Neural progenitor cell (in vitro differentiated cells): ENCODE measurements around the gene ARL6. TPM values are rescaled to one million over a fixed set of nuclear protein-coding genes. Genes with fewer than 3 reads are reported as not detected.

Experiments used
- DNase-seq: peaks from one replicate; pipeline ENCODE4 v3.0.0-alpha.2; 2016; ENCODE audit warnings: low spot score
- H2AFZ ChIP-seq: fragments of 200-600 bp; sonication (generic); replicated peaks from 2 replicates; pipeline ENCODE4 v1.6.1; 2016; ENCODE audit warnings: antibody characterized with exemption
- H3F3A ChIP-seq: fragments of 200-600 bp; sonication (generic); 2 replicates; pipeline ENCODE4 v1.6.1; 2016; ENCODE audit warnings: antibody characterized with exemption, low read depth
- H3K27ac ChIP-seq: fragments of 200-600 bp; sonication (generic); 2 replicates; pipeline ENCODE4 v1.5.1; 2016; ENCODE audit warnings: mild to moderate bottlenecking
- H3K27me3 ChIP-seq: fragments of 200-600 bp; sonication (generic); 2 replicates; pipeline ENCODE4 v1.6.1; 2016; ENCODE audit warnings: mild to moderate bottlenecking, moderate library complexity
- H3K36me3 ChIP-seq: fragments of 200-600 bp; sonication (generic); 2 replicates; pipeline ENCODE4 v1.5.1; 2016
- H3K4me1 ChIP-seq: fragments of 200-600 bp; sonication (generic); 2 replicates; pipeline ENCODE4 v1.6.1; 2016; ENCODE audit warnings: mixed run types
- H3K4me2 ChIP-seq: fragments of 200-600 bp; sonication (generic); 2 replicates; pipeline ENCODE4 v1.6.1; 2016
- H3K4me3 ChIP-seq: fragments of 200-600 bp; sonication (generic); 2 replicates; pipeline ENCODE4 v1.5.1; 2016
- H3K79me2 ChIP-seq: fragments of 200-600 bp; sonication (generic); 2 replicates; pipeline ENCODE4 v1.6.1; 2016; ENCODE audit warnings: low read depth
- H3K9ac ChIP-seq: fragments of 200-600 bp; sonication (generic); 2 replicates; pipeline ENCODE4 v1.6.1; 2016
- H3K9me3 ChIP-seq: fragments of 200-600 bp; sonication (generic); 2 replicates; pipeline ENCODE4 v1.5.1; 2016; ENCODE audit warnings: low read depth
- H4K20me1 ChIP-seq: fragments of 200-600 bp; sonication (generic); 2 replicates; pipeline ENCODE4 v1.6.1; 2016; ENCODE audit warnings: low read depth
- H3K27ac Mint-ChIP-seq: 3 replicates; pipeline ENCODE4 v1.8.0; 2021; ENCODE audit warnings: mixed read lengths
- H3K27me3 Mint-ChIP-seq: 2 replicates; pipeline ENCODE4 v1.8.0; 2022; ENCODE audit warnings: low read depth, mild to moderate bottlenecking, inconsistent platforms, moderate library complexity, mixed read lengths; ENCODE audit not compliant: insufficient read depth
- H3K36me3 Mint-ChIP-seq: 3 replicates; pipeline ENCODE4 v1.8.0; 2021; ENCODE audit warnings: mixed read lengths
- H3K4me1 Mint-ChIP-seq: 3 replicates; pipeline ENCODE4 v1.8.0; 2021; ENCODE audit warnings: mixed read lengths
- H3K4me3 Mint-ChIP-seq: 3 replicates; pipeline ENCODE4 v1.8.0; 2021; ENCODE audit warnings: mild to moderate bottlenecking, moderate library complexity, mixed read lengths
- H3K9me3 Mint-ChIP-seq: 3 replicates; pipeline ENCODE4 v1.8.0; 2020; ENCODE audit warnings: mixed read lengths
- CTCF ChIP-seq: fragments of 200-600 bp; sonication (generic); IDR thresholded peaks from 2 replicates; pipeline ENCODE4 v1.5.1; 2017; ENCODE audit warnings: antibody characterized with exemption, mild to moderate bottlenecking
- EZH2 ChIP-seq: fragments of 200-600 bp; sonication (generic); IDR thresholded peaks from 2 replicates; pipeline ENCODE4 v1.6.1; 2017; ENCODE audit warnings: antibody characterized with exemption, mild to moderate bottlenecking, moderate library complexity
- EZH2phosphoT487 ChIP-seq: fragments of 200-600 bp; sonication (generic); IDR thresholded peaks from 2 replicates; pipeline ENCODE4 v1.6.1; 2017; ENCODE audit warnings: antibody characterized with exemption
- total RNA-seq: library from RNA; depleted of rRNA; stranded (reverse); fragments of >200 nt; gene quantifications from 2 replicates; pipeline ENCODE4 v1.2.3, GENCODE V29; 2015; ENCODE audit warnings: low replicate concordance

Gene ARL6
- total RNA-seq, 1 donor from 2014 or later = 14.2 TPM

DNA sequence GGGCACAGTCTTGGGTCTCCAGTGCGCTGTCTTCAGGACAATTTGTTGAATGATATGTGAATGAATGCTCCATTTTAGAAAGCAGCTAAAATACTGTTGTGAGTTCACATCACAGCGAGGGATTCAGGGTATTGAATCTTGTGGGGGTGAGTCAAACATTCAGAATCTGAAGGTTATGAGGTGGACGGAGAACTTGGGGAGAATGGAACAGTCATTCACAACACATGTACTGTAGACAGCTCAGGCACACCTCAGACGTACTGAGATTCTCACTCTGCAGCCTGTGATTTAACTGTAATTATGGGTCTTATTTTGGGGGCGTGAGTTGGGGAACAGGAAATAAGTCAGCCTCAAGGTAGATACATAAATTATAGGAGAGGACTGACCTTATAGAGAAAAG lies 71.2 kb downstream of the ARL6 start:
- Histone ChIP-seq H3F3A (no peaks in the 10 kb centered on the region), H2AFZ (no peak overlapping the region), H3K27ac (no peak overlapping the region), H3K9ac (no peak overlapping the region), H3K4me3 (no peak overlapping the region), H3K4me1 (no peaks in the 10 kb centered on the region), H3K9me3 (no peaks in the 10 kb centered on the region), H3K79me2 (no peaks in the 10 kb centered on the region), H3K36me3 (no peaks in the 10 kb centered on the region), H3K27me3 (no peaks in the 10 kb centered on the region), H4K20me1 (no peaks in the 10 kb centered on the region), H3K4me2 (no peak overlapping the region)
- H3K27me3 Mint-ChIP-seq = peaks cover 5% of the 10 kb centered on the region
- no peak overlapping the region for H3K4me3 Mint-ChIP-seq
- H3K36me3 Mint-ChIP-seq = peaks cover 4% of the 10 kb centered on the region
- H3K27ac Mint-ChIP-seq = no peak overlapping the region
- no peak for DNase-seq
- TF ChIP-seq EZH2 = no peak
- TF ChIP-seq CTCF = no peak
- no peak for TF ChIP-seq EZH2phosphoT487
- H3K9me3 Mint-ChIP-seq = peaks cover 2% of the 10 kb centered on the region
- no peaks in the 10 kb centered on the region for H3K4me1 Mint-ChIP-seq

DNA sequence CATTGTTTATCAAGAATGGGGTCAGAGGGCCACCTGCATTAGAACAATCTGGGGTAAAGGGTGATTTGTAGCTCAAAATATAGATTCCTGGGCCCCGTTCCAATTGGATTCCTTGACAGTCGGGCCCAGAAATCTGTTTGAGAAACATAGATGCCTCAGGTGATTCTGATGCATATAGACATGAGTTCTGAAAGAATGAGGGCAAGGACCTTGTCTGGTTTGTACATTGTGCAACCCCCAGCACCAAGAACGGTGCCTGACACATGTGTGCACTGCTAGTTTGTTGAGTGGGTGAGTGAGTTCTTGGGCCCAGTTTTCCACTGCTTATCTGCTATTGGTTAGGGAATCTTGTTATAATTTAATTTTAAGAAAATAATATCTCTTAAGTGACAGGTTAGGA lies 73.8 kb downstream of the ARL6 start:
- TF ChIP-seq EZH2 (no peak), EZH2phosphoT487 (no peak), CTCF (no peak)
- Mint-ChIP-seq H3K4me1 (no peaks in the 10 kb centered on the region), H3K27ac (no peak overlapping the region), H3K9me3 (no peaks in the 10 kb centered on the region), H3K36me3 (no peaks in the 10 kb centered on the region), H3K27me3 (peaks cover 2% of the 10 kb centered on the region), H3K4me3 (no peak overlapping the region)
- Histone ChIP-seq H3K27ac (no peak overlapping the region), H3K36me3 (no peaks in the 10 kb centered on the region), H3K9me3 (no peaks in the 10 kb centered on the region), H3K9ac (no peak overlapping the region), H3K27me3 (no peaks in the 10 kb centered on the region), H3K79me2 (no peaks in the 10 kb centered on the region), H3K4me1 (no peaks in the 10 kb centered on the region), H3K4me3 (no peak overlapping the region), H4K20me1 (no peaks in the 10 kb centered on the region), H2AFZ (no peak overlapping the region), H3F3A (no peaks in the 10 kb centered on the region), H3K4me2 (no peak overlapping the region)
- DNase-seq = no peak

- Mint-ChIP-seq H3K36me3 (no peaks in the 10 kb centered on the region), H3K4me3 (no peak overlapping the region), H3K27me3 (peaks cover 2% of the 10 kb centered on the region), H3K27ac (no peak overlapping the region), H3K9me3 (no peaks in the 10 kb centered on the region), H3K4me1 (no peaks in the 10 kb centered on the region)
- no peaks in the 10 kb centered on the region for H3K4me1 ChIP-seq
- no peak overlapping the region for H3K4me3 ChIP-seq
- no peaks in the 10 kb centered on the region for H4K20me1 ChIP-seq
- no peaks in the 10 kb centered on the region for H3K27me3 ChIP-seq
- H3K4me2 ChIP-seq = no peak overlapping the region
- H3K36me3 ChIP-seq = no peaks in the 10 kb centered on the region
- no peaks in the 10 kb centered on the region for H3K9me3 ChIP-seq
- no peak overlapping the region for H3K27ac ChIP-seq
- H3K79me2 ChIP-seq = no peaks in the 10 kb centered on the region
- no peak overlapping the region for H3K9ac ChIP-seq
- TF ChIP-seq EZH2phosphoT487 = no peak
- TF ChIP-seq CTCF = no peak
- no peak for TF ChIP-seq EZH2
- no peak overlapping the region for H2AFZ ChIP-seq
- H3F3A ChIP-seq = no peaks in the 10 kb centered on the region
- DNase-seq = no peak
Observed at GRCh38 chr3:97839944-97840343, 75.4 kb downstream of the ARL6 start.
